Activated CD4-positive, CD25-positive, alpha-beta regulatory T cell (primary cell): ENCODE data around the gene IFIT3.
"Not testable (repeated sequence)": the region's sequence is repeated elsewhere in the genome, so short reads cannot be mapped to it uniquely, and the experiment has no call there.

Experiments used
- DNase-seq, 4 experiments: peaks; one replicate each; lab custom pipeline; 2025; lab: John Stamatoyannopoulos, UW

The IFIT3 gene

GRCh38 chr10:89304446-89304845 lies 23.4 kb upstream of the IFIT3 start:
- DNase-seq, result no peak

GRCh38 chr10:89304925-89305324 lies 22.9 kb upstream of the IFIT3 start:
- DNase-seq, result no peak

GRCh38 chr10:89305766-89306433 lies 21.9 kb upstream of the IFIT3 start:
- no peak for DNase-seq

- no peak for DNase-seq
Observed at GRCh38 chr10:89306434-89307268, 21.1 kb upstream of the IFIT3 start.

- DNase-seq, result no peak
Observed at GRCh38 chr10:89307269-89307577, 20.6 kb upstream of the IFIT3 start.

- DNase-seq, result no peak
Observed at GRCh38 chr10:89308266-89308665, 19.5 kb upstream of the IFIT3 start.

GRCh38 chr10:89308736-89309135 lies 19.1 kb upstream of the IFIT3 start:
- DNase-seq, result no peak

- DNase-seq, result no peak
Observed at GRCh38 chr10:89309156-89310055, 18.4 kb upstream of the IFIT3 start.

GRCh38 chr10:89310056-89310893 lies 17.5 kb upstream of the IFIT3 start:
- no peak for DNase-seq

GRCh38 chr10:89312973-89313372 lies 14.8 kb upstream of the IFIT3 start:
- no peak for DNase-seq

- no peak for DNase-seq
Observed at GRCh38 chr10:89314676-89315075, 13.1 kb upstream of the IFIT3 start.

GRCh38 chr10:89318047-89318446 lies 9.8 kb upstream of the IFIT3 start:
- not testable (repeated sequence) for DNase-seq

GRCh38 chr10:89325081-89325480 lies 2.7 kb upstream of the IFIT3 start:
- DNase-seq, result not testable (repeated sequence)

- DNase-seq, result not testable (repeated sequence)
Observed at GRCh38 chr10:89325856-89326255, 1.9 kb upstream of the IFIT3 start.

- DNase-seq, result no peak
Observed at GRCh38 chr10:89329151-89329550, 1.4 kb downstream of the IFIT3 start.

GRCh38 chr10:89330014-89330413 lies 2.2 kb downstream of the IFIT3 start:
- DNase-seq, result not testable (repeated sequence)

GRCh38 chr10:89330537-89331212 lies 2.9 kb downstream of the IFIT3 start:
- no peak for DNase-seq

GRCh38 chr10:89331487-89332122 lies 3.8 kb downstream of the IFIT3 start:
- DNase-seq, result not testable (repeated sequence)

GRCh38 chr10:89332123-89332633 lies 4.4 kb downstream of the IFIT3 start:
- no peak for DNase-seq

- DNase-seq, result no peak
Observed at GRCh38 chr10:89335226-89335625, 7.4 kb downstream of the IFIT3 start.
